GM04503 (cell line): ENCODE data around the gene RER1.

ENCODE experiments used
- DNase-seq: peaks from one replicate; pipeline ENCODE4 v3.0.0-alpha.2; 2012; ENCODE audit warnings: low read depth

RER1 gene

DNA sequence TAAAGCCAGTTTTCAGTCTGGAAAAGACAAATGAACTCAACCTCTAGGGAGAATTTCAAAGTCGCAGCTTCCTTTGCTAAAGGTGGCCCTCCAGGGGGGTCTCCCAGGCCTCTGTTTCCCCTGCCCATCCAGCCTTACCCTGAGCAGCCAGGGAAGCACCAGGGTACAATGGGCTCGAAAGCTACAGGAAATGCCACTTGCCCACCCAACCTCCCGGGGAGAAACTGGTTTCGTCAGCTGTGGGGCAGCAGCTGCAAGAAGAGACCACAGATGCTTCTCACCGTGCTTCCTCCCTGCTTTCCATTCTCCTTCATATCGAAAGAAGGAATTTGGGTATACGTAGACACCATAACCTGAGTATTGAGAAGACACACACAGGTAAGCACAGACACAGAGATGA, 2.0 kb upstream of the RER1 start:
- no peak for DNase-seq

DNA sequence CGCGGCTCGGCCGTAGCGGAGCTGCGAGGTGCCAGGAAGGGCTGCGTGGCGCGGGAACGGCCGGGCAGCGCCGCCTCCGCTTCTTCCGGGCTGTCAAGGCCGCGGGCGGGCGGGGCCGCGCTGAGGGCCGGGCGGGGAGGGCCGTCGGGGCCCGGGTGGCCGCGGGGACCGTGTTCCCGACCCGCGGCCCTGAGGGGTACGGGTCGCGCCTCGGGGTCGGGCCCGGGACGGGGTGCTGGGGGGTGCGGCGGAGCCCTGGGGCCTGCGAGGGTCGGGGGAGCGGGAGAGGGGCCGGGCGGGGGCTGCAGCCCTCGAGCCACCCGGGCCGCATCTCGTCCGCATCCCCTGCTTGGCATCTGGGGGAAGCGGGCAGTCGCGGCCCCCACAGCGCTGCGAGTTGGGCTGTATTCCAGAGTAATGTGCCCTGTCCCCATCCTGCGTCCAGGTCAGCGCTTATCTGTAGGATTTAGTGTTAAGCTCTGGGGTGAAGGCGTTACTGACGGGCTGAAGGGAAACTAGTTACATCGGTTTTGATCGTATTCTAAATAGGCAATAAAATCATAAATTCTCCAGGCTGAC, 379 bp downstream of the RER1 start:
- DNase-seq, result no peak

DNA sequence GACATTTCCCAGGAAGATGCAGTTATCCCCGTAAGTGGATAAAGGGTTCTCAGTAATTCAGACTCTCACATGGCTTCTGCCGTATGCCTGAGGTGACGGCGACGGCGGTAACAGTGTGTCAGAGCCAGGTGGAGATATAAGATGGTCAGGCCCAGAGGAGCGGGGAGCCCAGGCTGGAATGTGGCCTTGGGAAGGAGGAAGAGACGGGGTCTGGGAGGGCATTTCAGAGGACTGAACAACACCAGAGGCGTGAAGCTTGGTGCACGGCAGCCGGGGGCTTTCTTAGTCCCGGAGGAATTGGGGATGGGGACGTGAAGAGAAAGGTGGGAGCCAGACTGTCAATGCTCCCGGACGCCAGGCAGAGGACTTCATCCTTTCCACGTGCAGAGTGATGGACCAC, 1.0 kb downstream of the RER1 start:
- DNase-seq, result no peak

DNA sequence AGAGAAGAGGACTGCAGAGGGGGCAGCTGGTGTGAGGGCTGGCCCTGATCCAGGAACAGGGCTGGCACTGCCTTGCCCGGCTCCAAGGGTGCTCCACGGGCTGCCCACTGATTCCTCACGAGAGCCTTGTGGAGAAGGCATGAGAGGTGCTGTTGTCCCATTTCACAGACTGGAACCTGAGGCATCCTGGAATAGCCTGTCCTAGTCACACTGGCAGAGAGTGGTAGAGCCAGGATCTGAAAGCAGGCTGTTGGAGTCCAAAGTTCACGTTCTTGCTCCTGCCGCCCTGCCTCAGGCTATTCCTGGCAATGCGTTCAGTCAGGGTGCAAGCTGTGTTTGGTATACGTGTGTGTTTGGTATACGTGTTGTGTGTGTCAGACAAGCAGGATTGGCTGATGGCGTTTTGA, 1.8 kb downstream of the RER1 start:
- no peak for DNase-seq

DNA sequence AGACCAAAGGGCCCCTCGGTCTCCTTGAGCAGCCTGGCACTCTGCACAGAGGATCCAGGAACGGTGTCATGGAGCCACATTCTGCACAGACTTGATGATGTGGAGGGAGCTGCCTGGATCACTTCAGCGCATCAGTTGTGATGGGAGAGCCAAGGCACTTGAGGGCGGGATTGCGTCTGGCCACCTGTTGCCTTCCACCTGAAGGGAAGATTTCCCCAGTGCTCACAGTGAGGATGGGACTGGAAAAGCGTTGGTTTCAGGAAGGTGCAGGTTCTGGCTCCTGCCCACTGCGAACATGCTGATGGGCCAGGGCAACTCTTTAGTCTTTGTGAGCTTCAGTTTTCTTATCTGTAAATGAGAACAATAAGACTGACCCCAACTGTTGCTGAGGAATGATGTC, 2.6 kb downstream of the RER1 start:
- DNase-seq, result no peak

DNA sequence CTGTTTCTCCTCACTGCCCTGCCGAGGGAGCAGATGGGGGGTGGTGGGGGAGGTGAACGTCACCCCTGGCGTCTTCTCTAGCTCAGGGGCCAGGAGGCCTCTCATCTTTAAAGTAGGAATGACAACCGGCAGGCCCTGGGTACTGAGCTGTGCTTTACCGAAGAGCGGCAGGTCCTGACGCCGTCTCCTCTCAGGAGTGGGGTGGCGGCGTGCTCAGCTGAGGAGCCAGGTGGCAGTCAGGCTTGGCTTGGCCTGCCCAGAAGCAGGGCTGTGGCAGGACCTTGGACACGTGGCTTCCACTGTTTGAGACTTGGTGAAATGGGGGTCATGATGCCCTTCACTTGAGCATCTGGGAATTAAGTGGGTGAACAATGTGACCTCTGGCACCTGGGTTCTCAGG, 3.1 kb downstream of the RER1 start:
- no peak for DNase-seq

DNA sequence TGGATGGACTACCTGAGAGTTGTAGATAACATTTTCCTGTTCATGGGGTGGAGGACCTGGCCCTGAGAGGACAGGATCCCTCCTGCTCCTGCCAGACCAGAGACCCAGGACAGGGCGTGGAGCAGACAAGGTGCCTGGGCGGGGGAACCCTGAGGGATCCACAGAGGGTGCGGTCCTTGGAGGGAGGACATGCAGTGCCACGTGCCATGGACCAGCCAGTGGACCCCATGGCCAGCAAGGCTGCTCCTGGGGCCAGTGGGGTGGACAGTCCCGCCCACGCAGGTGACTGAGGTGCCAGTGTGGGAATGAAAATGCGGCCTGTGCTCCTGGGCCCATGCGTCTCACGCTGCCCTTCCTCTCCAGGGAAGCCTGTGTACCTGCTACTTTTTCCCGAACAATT, 3.6 kb downstream of the RER1 start:
- DNase-seq, result no peak

DNA sequence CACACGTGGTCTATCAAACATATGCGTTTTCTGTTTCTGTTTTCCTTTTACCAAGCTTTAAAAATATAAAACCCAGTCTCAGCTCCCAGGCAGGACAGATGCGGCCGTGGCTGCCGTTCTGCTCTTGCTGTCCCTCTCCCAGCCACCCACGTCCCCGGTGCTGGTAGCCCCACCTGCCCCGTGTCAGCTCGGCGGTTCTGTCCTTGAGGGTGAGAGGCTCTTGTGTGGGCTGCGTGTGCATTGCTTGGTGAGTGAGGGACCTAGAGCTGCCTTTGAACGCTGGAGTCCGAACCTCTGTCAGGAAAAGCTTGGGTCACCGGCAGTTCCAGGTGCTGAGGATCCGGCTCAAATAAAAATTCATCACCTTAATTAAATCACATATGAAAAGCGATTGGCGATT, 4.4 kb downstream of the RER1 start:
- no peak for DNase-seq

DNA sequence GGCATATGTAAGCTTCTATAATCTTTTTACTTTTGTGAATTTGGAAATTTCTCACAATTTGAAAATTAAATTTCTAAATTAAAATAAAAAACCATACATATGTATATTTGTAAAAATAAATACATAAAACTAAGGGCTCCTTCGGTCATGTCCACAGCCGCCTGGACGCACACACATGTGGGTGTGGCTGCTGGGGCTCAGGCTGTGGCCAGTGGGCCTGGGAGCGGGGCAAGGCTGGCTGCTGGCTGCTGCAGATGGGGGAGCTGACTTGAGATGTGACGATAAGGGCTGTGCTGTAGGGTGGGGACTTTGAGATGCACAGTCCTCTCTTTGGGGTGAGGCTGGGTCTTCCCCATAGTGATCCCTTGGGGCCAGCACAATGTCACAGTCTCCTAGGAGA, 4.8 kb downstream of the RER1 start:
- no peak for DNase-seq

DNA sequence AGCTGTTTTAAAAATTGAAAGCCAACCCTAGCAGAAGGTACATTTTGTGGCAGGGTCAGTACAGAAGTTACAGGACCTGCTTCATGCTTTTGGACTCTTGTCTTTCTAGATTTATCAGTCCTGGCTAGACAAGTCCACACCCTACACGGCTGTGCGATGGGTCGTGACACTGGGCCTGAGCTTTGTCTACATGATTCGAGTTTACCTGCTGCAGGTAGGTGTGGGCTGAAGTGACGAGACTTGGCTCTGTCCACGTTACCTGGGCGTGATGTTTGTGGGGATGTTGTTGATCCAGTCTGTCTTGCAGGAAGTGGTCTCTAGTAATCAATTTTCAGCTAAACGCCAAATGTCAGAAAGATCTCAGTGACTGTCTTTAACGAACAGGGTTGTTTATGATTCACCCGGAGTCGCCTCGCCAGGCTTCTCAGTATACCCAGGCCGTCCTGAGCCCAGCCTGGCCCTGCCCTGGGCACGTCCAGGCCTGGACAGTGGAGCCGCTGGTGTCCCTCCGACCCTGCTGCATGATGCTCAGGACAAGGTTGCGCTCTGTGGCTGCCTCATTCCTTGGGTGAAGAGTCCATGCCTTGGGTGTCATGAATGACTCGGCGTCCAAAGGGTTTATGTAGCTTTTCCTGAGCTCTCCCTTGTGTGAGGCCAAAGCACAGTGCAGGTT, 5.5 kb downstream of the RER1 start:
- DNase-seq, result no peak

DNA sequence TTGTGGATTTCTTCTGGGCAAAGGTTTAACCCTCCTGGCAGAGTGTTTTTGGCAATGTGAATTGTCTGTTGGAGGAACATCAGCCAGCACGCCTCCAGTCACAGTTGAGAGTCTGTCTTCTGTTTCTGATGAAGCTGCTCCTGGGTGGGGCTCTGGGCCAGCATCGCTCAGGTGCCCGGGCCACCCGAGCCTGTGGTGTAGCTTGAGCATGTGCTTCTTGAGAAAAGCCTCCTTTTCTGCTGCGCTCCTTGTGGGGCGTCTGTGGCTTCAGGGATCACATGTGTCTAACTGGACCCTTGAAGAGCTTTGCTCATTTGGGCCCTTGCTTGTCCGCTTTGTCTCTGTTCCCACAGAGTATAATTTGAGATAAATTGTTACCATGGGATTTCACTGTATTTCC, 7.2 kb downstream of the RER1 start:
- no peak for DNase-seq

DNA sequence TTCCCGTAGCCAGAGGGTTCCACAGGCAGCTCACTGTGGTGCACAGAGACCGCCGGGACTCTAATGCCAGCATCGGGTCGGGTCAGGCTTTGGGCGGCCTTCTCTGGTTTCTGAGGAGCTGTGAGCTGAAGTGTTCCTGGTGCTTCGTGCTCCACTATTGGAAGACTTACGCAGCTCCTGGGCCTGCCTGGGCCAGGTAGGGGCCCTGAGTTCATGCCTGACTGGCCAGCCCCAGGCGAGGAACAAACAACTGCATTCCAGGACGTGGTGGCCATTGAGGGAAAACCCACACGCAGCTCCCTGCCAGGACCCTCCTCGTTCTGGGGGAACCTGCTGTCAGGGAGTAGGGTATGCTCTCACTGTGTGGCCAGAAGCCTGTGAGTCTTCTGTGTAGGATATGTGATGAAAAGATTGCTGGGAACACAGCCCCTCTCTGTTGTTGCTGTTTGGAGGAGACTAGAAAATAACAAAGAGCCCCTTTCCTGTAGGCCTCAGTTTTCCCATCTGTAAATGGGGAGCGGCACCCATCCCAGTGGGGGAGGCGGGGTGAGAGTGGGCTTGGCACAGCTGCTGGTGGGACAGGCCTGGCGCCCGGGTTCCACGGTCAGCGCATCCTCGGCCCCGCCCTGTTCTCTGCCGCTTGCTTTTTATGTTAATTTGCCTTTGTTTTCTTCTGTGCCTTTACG, 8.4 kb downstream of the RER1 start:
- no peak for DNase-seq

DNA sequence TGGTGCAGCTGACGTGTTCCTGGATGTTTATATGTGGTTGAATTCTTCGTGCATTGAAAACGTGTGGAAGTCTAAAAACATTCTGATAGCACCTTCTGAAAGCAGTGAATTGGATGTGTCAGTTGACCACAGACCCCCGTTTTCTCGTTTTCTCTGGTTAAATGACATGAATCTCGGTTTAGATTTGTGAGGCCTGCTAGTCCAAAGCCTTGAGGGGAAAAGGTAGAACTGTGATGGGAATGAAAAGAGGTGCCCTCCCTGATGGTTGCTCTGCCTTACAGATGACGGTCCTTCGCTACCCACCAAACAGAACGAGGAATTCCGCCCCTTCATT, 8.9 kb downstream of the RER1 start:
- no peak for DNase-seq

DNA sequence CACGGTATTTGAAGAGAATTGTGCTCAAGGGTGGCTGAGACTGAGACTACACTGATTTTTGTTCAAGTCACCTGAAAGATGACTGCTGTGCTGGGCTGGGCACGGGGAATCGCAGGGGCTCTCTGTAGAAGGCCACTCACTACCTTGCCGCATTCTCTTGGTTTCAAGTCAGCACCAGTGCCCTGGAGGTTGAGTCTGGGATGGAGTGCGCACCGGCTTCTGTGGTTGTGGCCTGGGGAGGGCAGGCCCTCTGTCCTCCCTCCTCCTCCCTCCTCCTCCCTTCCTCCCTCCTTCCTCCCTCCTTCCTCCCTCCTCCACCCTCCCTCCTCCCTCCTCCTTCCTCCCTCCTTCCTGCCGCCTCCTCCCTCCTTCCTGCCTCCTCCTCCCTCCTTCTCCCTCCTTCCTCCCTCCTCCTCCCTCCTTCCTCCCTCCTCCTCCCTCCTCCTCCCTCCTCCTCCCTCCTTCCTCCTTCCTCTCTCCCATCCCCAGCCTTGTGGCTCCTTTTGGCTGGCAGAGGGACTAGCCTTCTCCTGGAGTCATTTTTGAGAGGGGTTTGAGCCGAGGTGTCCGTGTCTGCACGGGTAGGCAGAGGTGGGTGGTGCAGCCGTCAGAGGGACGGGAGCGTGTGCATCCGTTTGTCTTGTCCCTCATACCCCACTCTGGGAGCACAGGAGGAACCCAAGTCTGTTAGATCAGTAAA, 9.5 kb downstream of the RER1 start:
- no peak for DNase-seq

DNA sequence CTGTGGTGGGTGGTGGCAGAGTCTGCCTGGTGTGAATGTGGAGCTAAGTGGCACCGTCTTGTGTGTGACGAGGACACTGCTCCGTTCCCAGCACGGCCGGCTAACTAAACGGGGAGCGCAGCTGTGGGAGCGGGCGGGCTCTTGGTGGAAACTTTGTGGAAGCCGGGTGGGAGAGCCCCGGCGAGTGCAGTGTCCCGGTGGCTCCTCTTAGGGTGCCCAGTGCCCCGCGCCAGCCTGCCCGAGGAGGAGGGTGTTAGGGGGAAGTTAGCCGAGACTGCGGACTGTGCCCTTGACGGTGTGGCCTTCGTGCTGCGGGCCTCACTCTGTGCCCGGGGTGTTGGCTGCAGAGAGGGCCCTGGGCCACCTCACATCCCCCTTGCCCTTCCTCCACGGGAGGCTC, 10.8 kb downstream of the RER1 start:
- no peak for DNase-seq

DNA sequence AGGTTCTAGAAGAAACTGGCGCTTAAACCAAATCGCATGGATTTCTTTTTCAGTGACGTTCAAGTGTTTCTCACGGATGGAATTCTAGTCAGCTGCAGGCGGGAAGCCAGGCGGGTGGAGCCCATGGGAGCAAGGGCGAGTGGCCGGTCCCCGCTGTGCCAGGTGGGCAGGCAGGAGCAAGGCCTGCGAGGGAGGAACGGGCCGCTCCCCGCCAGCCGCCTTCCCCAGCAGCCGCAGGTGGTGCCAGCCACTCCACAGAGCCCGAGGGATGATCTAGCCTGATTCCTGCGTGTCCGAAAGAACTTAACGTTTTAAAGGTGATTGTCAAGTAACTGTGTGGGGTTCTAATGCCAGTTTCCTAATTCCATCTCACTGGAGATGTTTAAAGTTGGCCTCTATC, 11.6 kb downstream of the RER1 start:
- DNase-seq, result no peak

DNA sequence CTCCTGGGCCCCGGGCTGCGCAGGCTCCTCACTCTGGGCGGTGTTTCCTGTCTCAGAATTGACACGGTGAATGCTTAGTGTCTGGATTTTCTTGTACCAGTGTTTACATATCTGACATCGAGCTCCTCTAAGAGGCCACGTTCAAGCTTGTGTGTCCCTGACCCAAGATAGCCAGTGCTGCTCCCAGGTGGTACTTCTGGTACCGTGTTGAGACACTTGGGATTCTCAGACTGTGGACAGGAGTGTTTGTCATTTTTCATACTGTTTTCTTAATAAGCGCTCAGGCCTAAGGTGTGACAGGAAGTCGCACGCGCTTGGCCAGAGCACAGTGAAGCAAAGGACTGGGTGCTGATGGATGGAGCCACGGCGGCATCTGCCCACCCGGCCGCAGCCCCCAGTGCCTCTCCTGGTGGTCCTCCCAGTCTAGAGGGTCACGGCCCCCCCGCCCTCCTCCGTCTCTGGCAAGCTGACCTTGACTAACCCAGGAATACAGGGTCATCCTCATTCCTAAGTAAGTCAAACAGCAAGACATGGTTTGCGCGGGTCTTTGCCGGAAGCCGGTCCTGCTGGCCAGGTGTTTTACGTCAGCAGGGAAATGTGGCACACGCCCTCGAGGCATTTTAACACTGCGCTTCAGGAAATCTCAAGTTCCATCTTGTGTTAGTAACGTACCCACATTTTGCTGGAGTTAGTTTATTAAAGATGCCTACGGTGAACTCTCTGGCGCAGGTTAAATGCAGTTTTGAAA, 12.7 kb downstream of the RER1 start:
- DNase-seq, result no peak

DNA sequence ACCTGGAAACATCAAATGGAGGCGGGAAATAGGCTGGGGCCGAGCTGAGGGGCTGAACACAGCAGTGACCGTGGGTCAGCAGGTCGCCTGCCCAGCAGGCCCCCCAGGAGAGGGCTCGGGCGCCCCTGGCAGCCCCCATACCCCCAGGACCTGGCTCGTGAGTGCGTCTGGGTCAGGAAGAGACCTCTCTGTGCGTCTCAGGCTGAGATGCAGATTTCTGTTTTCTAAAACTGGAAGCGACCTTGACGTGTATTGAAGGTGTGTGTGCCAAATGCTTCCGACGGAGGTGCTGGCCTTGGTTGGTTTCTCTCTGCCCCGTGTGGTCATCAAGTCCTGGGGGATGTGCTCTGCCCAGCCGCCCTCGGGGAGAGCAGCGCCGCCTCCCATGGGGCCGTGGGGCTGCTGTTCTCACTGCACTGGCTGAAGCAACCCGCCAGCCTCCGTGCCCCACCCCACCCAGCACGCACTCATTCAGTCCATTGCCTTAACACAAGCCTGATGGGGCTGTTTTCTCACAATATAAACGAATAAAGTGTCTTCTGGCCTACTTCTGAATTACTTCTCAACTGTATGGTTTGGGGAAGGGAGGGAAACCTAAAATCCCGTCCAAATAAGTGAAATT, 13.4 kb downstream of the RER1 start:
- no peak for DNase-seq

DNA sequence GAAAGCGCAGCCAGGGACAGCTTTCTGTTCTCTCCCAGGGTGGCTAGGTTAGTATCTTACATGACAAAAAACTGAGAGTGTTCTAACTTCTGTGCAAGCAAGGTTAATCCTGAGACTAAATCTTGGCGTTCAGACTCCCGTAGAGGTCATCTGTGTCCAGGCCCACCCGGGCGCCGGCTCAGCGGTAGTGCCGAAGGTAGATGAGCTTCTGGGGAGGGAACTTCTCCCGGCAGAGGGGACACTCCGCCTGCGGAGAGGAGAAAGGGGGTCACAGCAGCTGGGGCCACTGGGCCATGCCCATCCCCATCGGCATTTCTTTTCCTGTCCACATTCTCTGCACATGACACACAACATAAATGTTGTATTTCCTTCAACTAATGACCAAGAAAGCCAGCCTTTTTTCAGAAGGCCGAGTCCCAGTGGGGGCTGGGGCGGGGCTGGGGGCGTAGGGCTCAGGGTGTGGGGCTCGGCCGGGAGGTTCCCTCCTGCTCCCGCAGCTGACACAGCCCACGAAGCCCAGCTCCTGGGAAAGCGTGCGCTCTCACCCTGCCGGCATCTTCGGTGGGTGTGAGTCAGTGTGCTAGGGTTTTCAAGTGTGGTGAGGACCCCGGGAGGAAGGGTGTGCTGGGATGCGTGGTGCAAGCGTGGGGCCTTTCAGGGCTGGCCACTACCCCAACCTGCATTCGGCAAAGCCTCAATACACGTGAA, 14.1 kb downstream of the RER1 start:
- no peak for DNase-seq

DNA sequence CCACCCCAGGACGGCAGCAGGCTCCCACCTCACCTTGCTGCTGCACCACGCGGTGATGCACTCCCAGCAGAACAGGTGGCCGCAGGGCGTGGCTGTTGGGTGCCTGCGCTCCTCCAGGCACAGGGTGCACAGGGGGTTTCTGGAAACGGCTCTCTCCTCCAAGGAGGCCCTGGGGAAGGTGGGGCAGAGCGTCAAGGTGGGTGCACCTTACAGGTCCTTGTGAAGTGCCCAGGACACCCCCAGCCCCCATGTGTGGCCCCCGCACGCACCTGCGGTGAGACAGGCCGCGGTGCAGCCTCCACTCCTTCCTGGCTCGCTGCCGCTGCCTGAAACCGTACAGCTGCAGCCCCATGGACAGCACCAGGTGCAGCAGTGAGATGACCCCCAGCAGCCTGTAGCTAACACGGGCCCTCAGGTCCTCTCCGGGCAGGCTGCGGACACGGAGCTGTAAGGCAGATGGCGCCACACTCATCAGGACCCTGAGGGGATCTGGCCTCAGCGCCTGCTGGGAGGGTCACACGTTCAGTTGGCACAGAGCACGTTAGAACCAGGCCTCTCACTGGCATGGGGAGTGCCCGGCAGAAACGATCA, 14.9 kb downstream of the RER1 start:
- DNase-seq, result no peak
